Measurements from ENCODE around the gene SCLY.
A peak's percentile ranks its signal among the peaks of the same experiment; 100 is the strongest.

Gene SCLY

GRCh38 chr2:238103465-238104225 lies 42.8 kb downstream of the SCLY start:
- no peak for TF ChIP-seq CTCF (IDR thresholded peaks at IDR 0.05; ENCODE audit: extremely low read depth, missing control alignments)
- DNase-seq (ENCODE audit: low spot score): no peak

- no peak for TF ChIP-seq CTCF (IDR thresholded peaks at IDR 0.05; ENCODE audit: extremely low read depth, missing control alignments)
- no peak for DNase-seq (ENCODE audit: low spot score)
Observed at GRCh38 chr2:238104226-238104690, 43.5 kb downstream of the SCLY start.

- DNase-seq (ENCODE audit: low spot score): no peak
- no peak for TF ChIP-seq CTCF (IDR thresholded peaks at IDR 0.05; ENCODE audit: extremely low read depth, missing control alignments)
Observed at GRCh38 chr2:238104691-238105371, 44.0 kb downstream of the SCLY start.

GRCh38 chr2:238105506-238106338 lies 44.9 kb downstream of the SCLY start:
- no peak for TF ChIP-seq CTCF (IDR thresholded peaks at IDR 0.05; ENCODE audit: extremely low read depth, missing control alignments)
- no peak for DNase-seq (ENCODE audit: low spot score)

- no peak for DNase-seq (ENCODE audit: low spot score)
- no peak for TF ChIP-seq CTCF (IDR thresholded peaks at IDR 0.05; ENCODE audit: extremely low read depth, missing control alignments)
Observed at GRCh38 chr2:238106339-238106697, 45.5 kb downstream of the SCLY start.

- peak; percentile 19 for TF ChIP-seq CTCF (IDR thresholded peaks at IDR 0.05; ENCODE audit: extremely low read depth, missing control alignments)
- peak; percentile 70 for DNase-seq (ENCODE audit: low spot score)
Observed at GRCh38 chr2:238106698-238107524, 46.1 kb downstream of the SCLY start.
